ENCODE data around the gene PLXNC1.

The PLXNC1 gene

GRCh38 chr12:94202245-94203180 is 54.1 kb downstream of the PLXNC1 start:
- no peak for DNase-seq (ENCODE audit: low spot score)
- TF ChIP-seq CTCF (IDR thresholded peaks at IDR 0.05; ENCODE audit: extremely low read depth, insufficient read depth, missing control alignments): no peak
- in situ Hi-C loops (cut with MboI; ENCODE audit: low pct_unique_long_range_greater_than_20kb, low sequenced_read_pairs, unreplicated experiment): no loop called here

GRCh38 chr12:94203181-94203546 is 54.8 kb downstream of the PLXNC1 start:
- in situ Hi-C loops (cut with MboI; ENCODE audit: low pct_unique_long_range_greater_than_20kb, low sequenced_read_pairs, unreplicated experiment): no loop called here
- DNase-seq (ENCODE audit: low spot score): no peak
- no peak for TF ChIP-seq CTCF (IDR thresholded peaks at IDR 0.05; ENCODE audit: extremely low read depth, insufficient read depth, missing control alignments)

GRCh38 chr12:94203796-94204195 is 55.4 kb downstream of the PLXNC1 start:
- TF ChIP-seq CTCF (IDR thresholded peaks at IDR 0.05; ENCODE audit: extremely low read depth, insufficient read depth, missing control alignments): no peak
- DNase-seq (ENCODE audit: low spot score): no peak
- in situ Hi-C loops (cut with MboI; ENCODE audit: low pct_unique_long_range_greater_than_20kb, low sequenced_read_pairs, unreplicated experiment): no loop called here

GRCh38 chr12:94204499-94205247 is 56.3 kb downstream of the PLXNC1 start:
- no peak for DNase-seq (ENCODE audit: low spot score)
- in situ Hi-C loops (cut with MboI; ENCODE audit: low pct_unique_long_range_greater_than_20kb, low sequenced_read_pairs, unreplicated experiment): no loop called here
- TF ChIP-seq CTCF (IDR thresholded peaks at IDR 0.05; ENCODE audit: extremely low read depth, insufficient read depth, missing control alignments): no peak

- no peak for TF ChIP-seq CTCF (IDR thresholded peaks at IDR 0.05; ENCODE audit: extremely low read depth, insufficient read depth, missing control alignments)
- in situ Hi-C loops (cut with MboI; ENCODE audit: low pct_unique_long_range_greater_than_20kb, low sequenced_read_pairs, unreplicated experiment): no loop called here
- DNase-seq (ENCODE audit: low spot score): no peak
Measured at GRCh38 chr12:94205822-94206221, 57.4 kb downstream of the PLXNC1 start.

- no peak for DNase-seq (ENCODE audit: low spot score)
- in situ Hi-C loops (cut with MboI; ENCODE audit: low pct_unique_long_range_greater_than_20kb, low sequenced_read_pairs, unreplicated experiment): no loop called here
- TF ChIP-seq CTCF (IDR thresholded peaks at IDR 0.05; ENCODE audit: extremely low read depth, insufficient read depth, missing control alignments): no peak
Measured at GRCh38 chr12:94206886-94207285, 58.5 kb downstream of the PLXNC1 start.
